Stomach (tissue), 9 donors: ENCODE measurements around the gene STIM1. TPM values are rescaled to one million over a fixed set of nuclear protein-coding genes. Genes with fewer than 3 reads are reported as not detected.

Experiments used
- DNase-seq, 2 donors: peaks; one replicate each; pipeline versions ENCODE4 v3.0.0 to v3.0.0-alpha.2; 2013 to 2019
- H3K27ac ChIP-seq, 5 donors: fragments of 200-600 bp in 4 of 5; sonication (generic) in 4 of 5; one replicate each; pipeline ENCODE4 v1.5.1; 2013 to 2019; ENCODE audit warnings: mild to moderate bottlenecking in 1 of 5, moderate library complexity in 1 of 5
- H3K27me3 ChIP-seq, 3 donors: fragments of 200-600 bp; sonication (generic); one replicate each; pipeline ENCODE4 v1.5.1; 2017 to 2019; ENCODE audit warnings: mixed run types in 1 of 3
- H3K36me3 ChIP-seq, 4 donors: fragments of 200-600 bp; sonication (generic); 1 replicate in 3 of 4; 2 replicates in 1 of 4; pipeline ENCODE4 v1.5.1; 2016 to 2019
- H3K4me1 ChIP-seq, 4 donors: fragments of 200-600 bp; sonication (generic); one replicate each; pipeline ENCODE4 v1.5.1; 2016 to 2019
- H3K4me3 ChIP-seq, 4 donors: fragments of 200-600 bp; sonication (generic) in 3 of 4; one replicate each; pipeline ENCODE4 v1.5.1; 2016 to 2019; ENCODE audit warnings: mild to moderate bottlenecking in 1 of 4
- H3K9me3 ChIP-seq, 4 donors: fragments of 200-600 bp; sonication (generic); one replicate each; pipeline ENCODE4 v1.5.1; 2016 to 2019
- EP300 ChIP-seq: sonication (generic); formaldehyde crosslinking; IDR thresholded peaks from one replicate; pipeline ENCODE4 v1.6.1; 2017; ENCODE audit warnings: antibody characterized with exemption
- POLR2A ChIP-seq, 4 donors: fragments of 450-650 bp; IDR thresholded peaks; one replicate each; pipeline ENCODE4 v1.6.1; 2016; ENCODE audit warnings: antibody characterized with exemption in 4 of 4, control low read depth in 2 of 4, mild to moderate bottlenecking in 1 of 4, moderate library complexity in 1 of 4
- POLR2AphosphoS5 ChIP-seq, 3 donors: sonication (generic); formaldehyde crosslinking; IDR thresholded peaks; one replicate each; pipeline ENCODE4 v1.6.1; 2016; ENCODE audit warnings: antibody characterized with exemption in 3 of 3
- WGBS, 5 donors: extraction: QIAGEN DNeasy Blood & Tissue Kit in 3 of 5; methylation state at CpG; one replicate each; pipeline versions ENCODE4 v1.1.5 to v1.1.7; 2013 to 2018; 5-methylcytosine and 5-hydroxymethylcytosine counted together
- intact Hi-C: fragments of 100-400 bp; cut with DNase I; formaldehyde crosslinking; loops from one replicate; pipeline ENCODE4 v1.15.1; 2023; ENCODE audit warnings: low total_unique reads
- polyA plus RNA-seq, 3 donors: library from polyadenylated mRNA; stranded (reverse); fragments of 200-250 nt; gene quantifications; one replicate each; pipeline ENCODE4 v1.2.3, GENCODE V29; 2013
- total RNA-seq, 5 donors: library from RNA; depleted of rRNA; stranded (reverse); fragments of >200 nt; gene quantifications; one replicate each; pipeline versions ENCODE4 v1.1.0 to v1.2.3, GENCODE V29; 2014 to 2016
- TF ChIP-seq, protein P1 (sequence below), 7 experiments: fragments of 450-650 bp in 4 of 7; fragments of 200-600 bp in 3 of 7; sonication (generic) in 3 of 7; IDR thresholded peaks; one replicate each; pipeline ENCODE4 v1.5.1; 2016 to 2019; ENCODE audit warnings: antibody characterized with exemption in 7 of 7, control low read depth in 2 of 7, mild to moderate bottlenecking in 1 of 7
- donor health status: healthy with polysubstance abuse.
- donor health status: Bipolar disorder and iron deficiency.
- donor health status: healthy.

STIM1 gene
- total and polyA plus RNA-seq, 8 donors = 8.7 to 70.7 (median 34.3) TPM

DNA sequence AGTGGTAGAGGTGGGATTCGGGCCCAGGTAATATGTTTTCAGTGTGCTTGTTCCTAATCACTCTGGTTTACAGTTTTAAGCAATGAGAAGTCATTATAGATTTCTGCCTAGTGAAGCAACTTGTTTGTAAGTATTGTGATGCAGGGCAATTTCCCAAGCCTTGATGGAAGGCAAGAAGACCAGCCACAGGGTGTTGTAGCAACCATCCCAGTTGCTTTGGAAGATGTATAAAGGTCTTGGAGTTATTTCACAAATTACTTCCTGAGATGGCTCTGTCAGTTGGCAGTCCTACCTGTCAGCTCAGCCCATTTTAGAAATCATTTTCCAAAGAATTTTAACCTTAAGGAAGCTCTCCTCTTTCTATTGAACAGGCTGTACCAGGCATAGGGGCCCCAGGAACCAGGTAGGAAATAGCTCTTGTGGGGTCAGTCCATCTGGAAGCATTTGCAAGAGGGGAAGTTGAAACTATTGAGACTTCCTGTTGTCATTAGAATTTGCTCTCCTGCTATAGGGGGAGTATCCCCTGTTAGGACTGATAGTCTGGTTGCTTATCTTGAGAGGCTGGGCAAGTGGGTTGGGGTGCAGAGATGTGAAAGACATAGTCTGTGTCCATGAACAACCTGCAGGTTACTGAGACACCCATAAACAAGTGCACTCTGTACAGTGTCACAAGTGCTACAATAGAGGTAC is 47.9 kb downstream of the STIM1 start:
- H3K27ac ChIP-seq = peak overlapping the region in 2 of 5 donors; percentile 5 to 21

DNA sequence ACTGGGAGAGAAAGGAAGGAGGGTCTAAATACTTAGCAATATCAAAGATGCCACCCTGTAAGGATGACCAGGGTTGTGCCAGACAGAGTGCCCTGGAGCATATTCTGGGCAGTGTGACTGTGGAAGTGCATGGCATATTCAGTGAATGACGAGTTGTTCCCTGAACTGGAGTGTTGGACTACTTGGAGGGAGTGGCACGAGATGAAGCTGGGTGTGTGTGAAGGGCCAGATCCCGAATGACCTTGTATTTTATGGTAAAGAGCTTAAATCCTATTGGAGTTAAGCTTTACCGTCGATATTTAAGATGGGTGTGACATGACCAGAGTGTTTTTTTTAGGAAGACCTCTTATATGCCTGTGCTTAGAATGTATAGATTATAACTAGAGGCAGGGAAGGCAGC is 48.8 kb downstream of the STIM1 start:
- H3K27me3 ChIP-seq = no peaks in the 10 kb centered on the region
- intact Hi-C loops = no loop called here
- H3K36me3 ChIP-seq = no peaks in the 10 kb centered on the region
- DNase-seq = no peak
- H3K9me3 ChIP-seq = no peaks in the 10 kb centered on the region
- 54 to 71% (median 64%) methylated on average over 5 of the region's 5 CpGs for WGBS, 5 donors
- peak overlapping the region in 2 of 5 donors; percentile 21 to 50 for H3K27ac ChIP-seq
- TF ChIP-seq, protein P1, sequence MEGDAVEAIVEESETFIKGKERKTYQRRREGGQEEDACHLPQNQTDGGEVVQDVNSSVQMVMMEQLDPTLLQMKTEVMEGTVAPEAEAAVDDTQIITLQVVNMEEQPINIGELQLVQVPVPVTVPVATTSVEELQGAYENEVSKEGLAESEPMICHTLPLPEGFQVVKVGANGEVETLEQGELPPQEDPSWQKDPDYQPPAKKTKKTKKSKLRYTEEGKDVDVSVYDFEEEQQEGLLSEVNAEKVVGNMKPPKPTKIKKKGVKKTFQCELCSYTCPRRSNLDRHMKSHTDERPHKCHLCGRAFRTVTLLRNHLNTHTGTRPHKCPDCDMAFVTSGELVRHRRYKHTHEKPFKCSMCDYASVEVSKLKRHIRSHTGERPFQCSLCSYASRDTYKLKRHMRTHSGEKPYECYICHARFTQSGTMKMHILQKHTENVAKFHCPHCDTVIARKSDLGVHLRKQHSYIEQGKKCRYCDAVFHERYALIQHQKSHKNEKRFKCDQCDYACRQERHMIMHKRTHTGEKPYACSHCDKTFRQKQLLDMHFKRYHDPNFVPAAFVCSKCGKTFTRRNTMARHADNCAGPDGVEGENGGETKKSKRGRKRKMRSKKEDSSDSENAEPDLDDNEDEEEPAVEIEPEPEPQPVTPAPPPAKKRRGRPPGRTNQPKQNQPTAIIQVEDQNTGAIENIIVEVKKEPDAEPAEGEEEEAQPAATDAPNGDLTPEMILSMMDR (IDR thresholded peaks at IDR 0.05) = no peak
- TF ChIP-seq POLR2AphosphoS5 (IDR thresholded peaks at IDR 0.05) (no peak), EP300 (no peak), POLR2A (IDR thresholded peaks at IDR 0.05) (no peak)
- H3K4me1 ChIP-seq = peaks cover 35 to 79% (median 63%) of the 10 kb centered on the region in 4 donors
- no peak overlapping the region for H3K4me3 ChIP-seq

More for the DNA sequence above, 47.9 kb downstream of the STIM1 start:
- Histone ChIP-seq H3K27me3 (no peaks in the 10 kb centered on the region), H3K4me3 (no peak overlapping the region), H3K9me3 (no peaks in the 10 kb centered on the region), H3K36me3 (no peaks in the 10 kb centered on the region), H3K4me1 (peaks cover 35 to 78% (median 60%) of the 10 kb centered on the region in 4 donors)
- WGBS, 5 donors = 86 to 95% (median 93%) methylated on average over 1 of the region's 1 CpG
- intact Hi-C loops = no loop called here
- TF ChIP-seq, protein P1 (IDR thresholded peaks at IDR 0.05) = no peak
- TF ChIP-seq POLR2AphosphoS5 (IDR thresholded peaks at IDR 0.05) = no peak
- TF ChIP-seq POLR2A (IDR thresholded peaks at IDR 0.05) = no peak
- no peak for TF ChIP-seq EP300
- no peak for DNase-seq

DNA sequence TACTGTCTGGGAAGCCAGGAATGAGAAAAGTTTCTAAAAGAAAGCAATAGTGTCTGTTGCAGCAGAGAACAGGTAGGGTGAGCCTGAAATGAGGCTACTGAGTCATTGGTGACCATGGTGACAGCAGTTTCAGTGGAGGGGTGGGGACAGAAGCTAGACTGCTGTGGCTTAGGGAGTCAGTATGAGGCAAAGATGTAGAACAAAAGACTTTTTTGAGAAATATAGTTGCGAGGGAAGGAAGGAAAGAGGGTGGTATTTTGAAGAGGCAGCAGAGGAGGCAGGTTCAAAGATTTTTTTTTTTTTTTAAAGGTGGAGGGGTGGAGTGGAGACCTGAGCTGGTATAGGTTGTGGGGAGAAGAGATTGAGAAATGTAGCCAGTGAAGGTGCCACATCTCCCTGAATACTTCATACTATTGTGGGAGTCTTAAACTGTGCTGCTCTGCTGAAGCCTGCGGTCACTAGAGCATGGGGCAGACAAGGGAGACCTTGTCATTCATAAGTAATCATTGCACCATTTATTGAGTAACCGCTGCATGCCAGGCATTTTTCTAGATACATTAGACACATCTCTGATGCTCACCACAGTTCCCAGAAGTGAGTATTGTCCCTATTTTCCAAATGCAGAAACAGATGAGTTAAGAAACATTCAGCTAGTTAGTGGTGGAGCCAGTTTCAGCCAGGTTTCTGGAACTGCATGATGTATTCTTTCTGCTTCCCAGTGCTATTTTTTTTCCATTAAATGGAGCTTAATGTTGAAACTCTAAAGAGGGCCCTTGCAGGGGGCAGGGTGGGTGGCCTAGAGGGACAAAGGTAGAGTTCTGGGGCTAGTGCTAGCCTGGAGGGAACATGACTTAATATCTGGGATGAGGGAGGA is 49.9 kb downstream of the STIM1 start:
- DNase-seq = peak; percentile 34 to 77

DNA sequence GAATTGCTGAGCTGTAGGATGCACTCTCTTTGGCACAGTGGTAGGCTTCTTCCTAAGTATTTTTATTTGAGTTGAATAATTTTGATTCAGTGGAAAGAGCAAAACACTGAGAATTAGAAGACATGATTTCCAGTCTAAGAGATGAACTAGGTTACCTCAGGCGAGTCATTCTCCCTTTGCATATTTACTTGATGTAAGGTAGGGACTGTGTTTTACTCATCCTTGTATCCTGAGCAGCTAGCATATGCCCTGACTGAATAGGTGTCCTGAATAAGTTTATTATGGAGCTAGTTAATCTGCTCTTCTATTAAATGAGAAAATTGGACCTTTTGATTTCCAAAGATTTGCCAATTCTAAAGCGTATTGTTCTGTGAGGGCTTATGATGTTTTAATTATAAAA is 50.7 kb downstream of the STIM1 start:
- Histone ChIP-seq H3K27me3 (no peaks in the 10 kb centered on the region), H3K4me1 (peaks cover 35 to 72% (median 58%) of the 10 kb centered on the region in 4 donors), H3K27ac (peak overlapping the region in 2 of 5 donors; percentile 16 to 21), H3K4me3 (no peak overlapping the region), H3K36me3 (no peaks in the 10 kb centered on the region), H3K9me3 (no peaks in the 10 kb centered on the region)
- DNase-seq = no peak
- TF ChIP-seq POLR2A (IDR thresholded peaks at IDR 0.05) (no peak), POLR2AphosphoS5 (IDR thresholded peaks at IDR 0.05) (no peak), EP300 (no peak)
- TF ChIP-seq, protein P1 (IDR thresholded peaks at IDR 0.05) = no peak
- WGBS, 5 donors = 95 to 99% (median 98%) methylated on average over 2 of the region's 2 CpGs
- intact Hi-C loops = no loop called here

More for the DNA sequence above, 49.9 kb downstream of the STIM1 start:
- Histone ChIP-seq H3K9me3 (no peaks in the 10 kb centered on the region), H3K4me1 (peaks cover 35 to 80% (median 62%) of the 10 kb centered on the region in 4 donors), H3K27me3 (no peaks in the 10 kb centered on the region), H3K4me3 (no peak overlapping the region), H3K36me3 (no peaks in the 10 kb centered on the region), H3K27ac (peak overlapping the region in 4 of 5 donors; percentile 0 to 50 (median 24))
- TF ChIP-seq POLR2A (IDR thresholded peaks at IDR 0.05) (no peak), POLR2AphosphoS5 (IDR thresholded peaks at IDR 0.05) (peak in 1 of 3 donors; percentile 18)
- intact Hi-C loops = no loop called here
- 62 to 76% (median 67%) methylated on average over 3 of the region's 3 CpGs for WGBS, 5 donors
